Neural progenitor cell (in vitro differentiated cells): ENCODE measurements around the gene ALOX15.

Experiments used
- EZH2 ChIP-seq: fragments of 200-600 bp; sonication (generic); IDR thresholded peaks from 2 replicates; pipeline ENCODE4 v1.6.1; 2017; ENCODE audit warnings: antibody characterized with exemption, mild to moderate bottlenecking, moderate library complexity
- TF ChIP-seq, protein P1 (sequence below): fragments of 200-600 bp; sonication (generic); IDR thresholded peaks from 2 replicates; pipeline ENCODE4 v1.5.1; 2017; ENCODE audit warnings: antibody characterized with exemption, mild to moderate bottlenecking

DNA sequence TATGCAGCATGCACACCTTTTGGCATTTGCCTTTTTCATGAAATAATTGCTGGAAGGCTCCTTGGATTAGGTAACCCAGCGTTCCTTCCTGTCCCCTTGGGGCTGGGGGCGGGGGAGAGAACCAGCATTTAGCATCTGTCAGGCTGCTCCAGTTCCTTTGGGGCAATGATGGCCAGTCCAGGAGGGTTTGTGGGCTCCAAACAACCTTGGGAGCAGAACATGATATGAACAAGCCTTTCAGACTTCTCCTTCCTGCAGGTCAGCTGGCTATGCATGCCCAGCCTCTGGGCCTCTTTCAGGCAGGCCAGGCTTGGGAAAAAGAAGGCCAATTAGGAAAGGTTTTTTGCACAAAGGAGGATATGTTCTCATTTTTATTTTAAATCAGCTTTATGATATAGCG is 58.3 kb downstream of the ALOX15 start:
- TF ChIP-seq, protein P1, sequence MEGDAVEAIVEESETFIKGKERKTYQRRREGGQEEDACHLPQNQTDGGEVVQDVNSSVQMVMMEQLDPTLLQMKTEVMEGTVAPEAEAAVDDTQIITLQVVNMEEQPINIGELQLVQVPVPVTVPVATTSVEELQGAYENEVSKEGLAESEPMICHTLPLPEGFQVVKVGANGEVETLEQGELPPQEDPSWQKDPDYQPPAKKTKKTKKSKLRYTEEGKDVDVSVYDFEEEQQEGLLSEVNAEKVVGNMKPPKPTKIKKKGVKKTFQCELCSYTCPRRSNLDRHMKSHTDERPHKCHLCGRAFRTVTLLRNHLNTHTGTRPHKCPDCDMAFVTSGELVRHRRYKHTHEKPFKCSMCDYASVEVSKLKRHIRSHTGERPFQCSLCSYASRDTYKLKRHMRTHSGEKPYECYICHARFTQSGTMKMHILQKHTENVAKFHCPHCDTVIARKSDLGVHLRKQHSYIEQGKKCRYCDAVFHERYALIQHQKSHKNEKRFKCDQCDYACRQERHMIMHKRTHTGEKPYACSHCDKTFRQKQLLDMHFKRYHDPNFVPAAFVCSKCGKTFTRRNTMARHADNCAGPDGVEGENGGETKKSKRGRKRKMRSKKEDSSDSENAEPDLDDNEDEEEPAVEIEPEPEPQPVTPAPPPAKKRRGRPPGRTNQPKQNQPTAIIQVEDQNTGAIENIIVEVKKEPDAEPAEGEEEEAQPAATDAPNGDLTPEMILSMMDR = no peak
- no peak for TF ChIP-seq EZH2
